Testis (tissue), 2 donors: ENCODE data around the gene NCK1.
"Not testable (repeated sequence)": the region's sequence is repeated elsewhere in the genome, so short reads cannot be mapped to it uniquely, and the experiment has no call there.

Experiments used
- CTCF ChIP-seq, 3 experiments: fragments of 450-650 bp in 2 of 3; fragments of 200-600 bp in 1 of 3; sonication (generic) in 1 of 3; IDR thresholded peaks; one replicate each; pipeline ENCODE4 v1.5.1; 2016 to 2019; ENCODE audit warnings: antibody characterized with exemption in 3 of 3, mild to moderate bottlenecking in 2 of 3, moderate library complexity in 1 of 3
- POLR2A ChIP-seq: fragments of 450-650 bp; IDR thresholded peaks from one replicate; pipeline ENCODE4 v1.6.1; 2017; ENCODE audit warnings: antibody characterized with exemption, mild to moderate bottlenecking, moderate library complexity

DNA sequence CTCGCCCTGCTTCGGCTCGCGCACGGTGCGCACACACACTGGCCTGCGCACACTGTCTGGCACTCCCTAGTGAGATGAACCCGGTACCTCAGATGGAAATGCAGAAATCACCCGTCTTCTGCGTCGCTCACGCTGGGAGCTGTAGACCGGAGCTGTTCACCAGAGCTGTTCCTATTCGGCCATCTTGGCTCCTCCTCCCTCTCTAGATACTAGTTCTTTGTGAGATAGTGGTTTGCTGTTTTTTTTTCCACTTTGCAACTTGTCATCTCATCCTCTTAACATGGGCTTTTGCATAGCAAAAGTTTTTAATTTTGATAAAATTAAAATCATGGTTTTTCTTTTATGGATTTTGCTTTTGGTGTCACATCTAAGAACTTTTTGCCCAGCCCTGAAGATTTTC is 107.5 kb downstream of the NCK1 start:
- TF ChIP-seq CTCF (IDR thresholded peaks at IDR 0.05); POLR2A: not testable (repeated sequence)
